ENCODE measurements around the gene SKIL. TPM values are rescaled to one million over a fixed set of nuclear protein-coding genes. Genes with fewer than 3 reads are reported as not detected.

The SKIL gene
- total RNA-seq, 4 donors from 2014 or later, result 15.0 to 26.1 (median 24.8) TPM

DNA sequence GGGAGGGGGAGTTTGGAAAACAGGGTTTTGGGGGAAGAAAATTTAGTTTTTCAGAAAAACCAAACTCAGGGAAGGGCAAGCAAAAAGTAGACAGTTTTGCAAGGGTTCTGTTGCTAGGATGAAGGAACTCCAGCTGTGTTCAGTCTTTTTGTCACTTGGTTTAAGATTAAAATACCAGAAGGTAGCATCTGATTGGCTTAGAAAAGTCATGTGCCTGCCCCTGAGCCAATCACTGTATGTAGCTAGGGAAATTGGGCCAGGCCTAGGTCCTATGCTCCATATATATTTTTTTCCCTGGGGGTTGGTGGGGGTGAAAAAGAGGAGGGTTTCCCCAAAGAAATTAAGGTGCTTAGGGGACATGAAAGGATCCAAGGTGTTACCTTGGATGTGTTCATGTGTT is 85.4 kb downstream of the SKIL start:
- no peak for TF ChIP-seq POLR2A (IDR thresholded peaks at IDR 0.05)
- TF ChIP-seq, protein P1, sequence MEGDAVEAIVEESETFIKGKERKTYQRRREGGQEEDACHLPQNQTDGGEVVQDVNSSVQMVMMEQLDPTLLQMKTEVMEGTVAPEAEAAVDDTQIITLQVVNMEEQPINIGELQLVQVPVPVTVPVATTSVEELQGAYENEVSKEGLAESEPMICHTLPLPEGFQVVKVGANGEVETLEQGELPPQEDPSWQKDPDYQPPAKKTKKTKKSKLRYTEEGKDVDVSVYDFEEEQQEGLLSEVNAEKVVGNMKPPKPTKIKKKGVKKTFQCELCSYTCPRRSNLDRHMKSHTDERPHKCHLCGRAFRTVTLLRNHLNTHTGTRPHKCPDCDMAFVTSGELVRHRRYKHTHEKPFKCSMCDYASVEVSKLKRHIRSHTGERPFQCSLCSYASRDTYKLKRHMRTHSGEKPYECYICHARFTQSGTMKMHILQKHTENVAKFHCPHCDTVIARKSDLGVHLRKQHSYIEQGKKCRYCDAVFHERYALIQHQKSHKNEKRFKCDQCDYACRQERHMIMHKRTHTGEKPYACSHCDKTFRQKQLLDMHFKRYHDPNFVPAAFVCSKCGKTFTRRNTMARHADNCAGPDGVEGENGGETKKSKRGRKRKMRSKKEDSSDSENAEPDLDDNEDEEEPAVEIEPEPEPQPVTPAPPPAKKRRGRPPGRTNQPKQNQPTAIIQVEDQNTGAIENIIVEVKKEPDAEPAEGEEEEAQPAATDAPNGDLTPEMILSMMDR (IDR thresholded peaks at IDR 0.05), result no peak
- Histone ChIP-seq H3K27ac (no peak overlapping the region), H3K4me3 (no peak overlapping the region), H3K27me3 (peaks cover 0 to 27% (median 0%) of the 10 kb centered on the region in 4 donors), H3K9me3 (no peaks in the 10 kb centered on the region), H3K4me1 (no peaks in the 10 kb centered on the region), H3K36me3 (no peaks in the 10 kb centered on the region)
- DNase-seq, result no peak
- intact Hi-C loops (cut with DNase I), result no loop called here

DNA sequence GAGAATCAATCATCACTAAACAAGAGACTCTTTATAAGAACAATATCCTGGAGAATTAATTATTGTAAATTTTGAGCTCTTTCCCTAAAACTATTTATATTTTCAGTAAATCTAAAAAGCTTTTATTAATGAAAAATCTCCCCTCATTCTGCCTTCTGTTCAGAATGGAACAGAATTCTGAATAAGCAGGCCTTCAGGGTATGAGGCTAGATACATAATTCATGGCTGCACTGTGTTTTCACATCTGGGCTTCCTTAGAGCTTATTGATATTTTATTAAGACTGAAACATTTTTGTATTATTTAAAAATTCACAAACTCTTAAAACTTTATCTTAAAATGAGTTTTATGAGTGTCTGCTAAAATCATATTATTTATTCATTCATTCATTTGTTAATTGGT is 85.9 kb downstream of the SKIL start:
- no peak for DNase-seq
- TF ChIP-seq POLR2A (IDR thresholded peaks at IDR 0.05), result no peak
- TF ChIP-seq, protein P1 (IDR thresholded peaks at IDR 0.05), result no peak
- intact Hi-C loops (cut with DNase I), result no loop called here

More for the DNA sequence above, 85.9 kb downstream of the SKIL start:
- H3K9me3 ChIP-seq, result no peaks in the 10 kb centered on the region
- H3K4me1 ChIP-seq, result no peaks in the 10 kb centered on the region
- H3K4me3 ChIP-seq, result no peak overlapping the region
- H3K27ac ChIP-seq, result no peak overlapping the region
- peaks cover 0 to 27% (median 0%) of the 10 kb centered on the region in 4 donors for H3K27me3 ChIP-seq
- no peaks in the 10 kb centered on the region for H3K36me3 ChIP-seq

Other genes starting within 250 kb of the SKIL start
- gene PHC3, start 176.0 kb upstream of the SKIL start, total RNA-seq, result 10 to 100 TPM; 22.1 to 47.7 (median 25.4) TPM
- gene PRKCI, start 135.3 kb upstream of the SKIL start, total RNA-seq, result 10 to 100 TPM; 27.7 to 41.1 (median 35.3) TPM
- gene CLDN11, start 61.2 kb downstream of the SKIL start, total RNA-seq, result 1 to 10 TPM in 3 of 4 donors, under 1 TPM in 1; 0.57 to 5.5 (median 1.7) TPM
- under 1 TPM in 1 of 4 donors, not detected in 3; under 0.01 TPM for gene SLC7A14, start 228.4 kb downstream of the SKIL start, total RNA-seq